Kidney epithelial cell (primary cell): ENCODE measurements around the gene SIRPB1. TPM values are rescaled to one million over a fixed set of nuclear protein-coding genes. Genes with fewer than 3 reads are reported as not detected.
"Not testable (repeated sequence)": the region's sequence is repeated elsewhere in the genome, so short reads cannot be mapped to it uniquely, and the experiment has no call there.

Experiments
- DNase-seq: peaks from one replicate; pipeline ENCODE4 v3.0.0-alpha.2; 2010; ENCODE audit warnings: low read depth
- H3K27me3 ChIP-seq: 2 replicates; pipeline ENCODE4 v1.6.0; 2011; ENCODE audit warnings: low read length; ENCODE audit not compliant: control insufficient read depth, insufficient read depth
- H3K36me3 ChIP-seq: 2 replicates; pipeline ENCODE4 v1.5.1; 2011; ENCODE audit warnings: low read length; ENCODE audit not compliant: control insufficient read depth, insufficient read depth
- H3K4me3 ChIP-seq: 2 replicates; pipeline ENCODE4 v1.5.1; 2011; ENCODE audit warnings: low read depth, mild to moderate bottlenecking, control low read depth, low read length
- CTCF ChIP-seq: IDR thresholded peaks from 2 replicates; pipeline ENCODE4 v1.5.1; 2011; ENCODE audit warnings: mild to moderate bottlenecking, moderate library complexity, low read length, control low read depth, inconsistent platforms; ENCODE audit not compliant: insufficient read depth, poor library complexity, severe bottlenecking
- total RNA-seq: library from RNA; depleted of rRNA; stranded (reverse); fragments of >200 nt; gene quantifications from 2 replicates; pipeline ENCODE4 v1.2.3, GENCODE V29; 2015

SIRPB1 gene
- total RNA-seq, 1 donor from 2014 or later, result 1.4 TPM

DNA sequence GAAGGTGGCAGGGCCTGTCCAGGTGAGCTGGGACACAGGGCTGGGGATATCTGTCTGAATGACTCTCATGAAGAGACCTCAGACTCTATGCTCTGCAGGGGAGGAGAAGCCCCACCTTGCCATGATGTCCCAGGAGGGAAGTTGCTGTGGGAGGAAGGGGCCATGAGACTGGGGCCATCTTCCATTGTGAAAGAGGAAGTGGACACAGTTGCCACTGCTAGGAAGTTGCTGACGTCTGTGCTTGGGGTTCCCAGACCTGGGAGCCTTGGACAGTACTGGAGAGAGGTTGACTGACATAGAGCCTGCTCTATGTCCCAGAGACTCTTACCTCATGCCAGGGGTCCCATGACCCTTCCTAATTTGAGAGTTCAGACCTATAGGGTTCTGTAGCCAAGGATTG is 24.5 kb downstream of the SIRPB1 start:
- Histone ChIP-seq H3K36me3 (no peaks in the 10 kb centered on the region), H3K27me3 (no peaks in the 10 kb centered on the region), H3K4me3 (no peak overlapping the region)
- no peak for TF ChIP-seq CTCF
- no peak for DNase-seq

GRCh38 chr20:1588533-1589460 is 31.0 kb downstream of the SIRPB1 start:
- no peak for DNase-seq
- no peak for TF ChIP-seq CTCF
- no peaks in the 10 kb centered on the region for H3K36me3 ChIP-seq
- H3K27me3 ChIP-seq, result no peaks in the 10 kb centered on the region
- H3K4me3 ChIP-seq, result no peak overlapping the region

- Histone ChIP-seq H3K27me3 (no peaks in the 10 kb centered on the region), H3K4me3 (no peak overlapping the region), H3K36me3 (no peaks in the 10 kb centered on the region)
- DNase-seq, result no peak
- no peak for TF ChIP-seq CTCF
These were observed 31.9 kb downstream of the SIRPB1 start for GRCh38 chr20:1587781-1588532.

DNA sequence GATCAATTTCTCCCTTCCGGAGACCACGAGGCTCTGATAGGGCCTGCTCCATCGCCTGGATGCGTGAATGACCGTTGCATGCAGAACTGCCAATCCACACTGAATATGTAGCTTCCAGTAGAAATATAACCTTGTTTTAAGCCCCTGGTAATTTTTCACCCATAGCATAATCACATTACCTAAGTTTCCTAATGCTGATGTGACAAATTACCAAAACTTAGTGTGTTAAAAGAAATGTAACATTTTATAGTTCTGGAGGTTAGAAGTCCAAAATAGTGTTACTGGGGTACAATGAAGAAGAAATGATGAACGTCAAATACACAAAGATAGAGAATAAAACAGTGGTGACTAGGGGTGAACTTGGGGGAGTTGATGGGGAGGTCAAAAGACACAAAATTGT is 40.3 kb downstream of the SIRPB1 start:
- no peak for TF ChIP-seq CTCF
- DNase-seq, result no peak
- Histone ChIP-seq H3K36me3 (no peaks in the 10 kb centered on the region), H3K27me3 (no peaks in the 10 kb centered on the region), H3K4me3 (no peak overlapping the region)

DNA sequence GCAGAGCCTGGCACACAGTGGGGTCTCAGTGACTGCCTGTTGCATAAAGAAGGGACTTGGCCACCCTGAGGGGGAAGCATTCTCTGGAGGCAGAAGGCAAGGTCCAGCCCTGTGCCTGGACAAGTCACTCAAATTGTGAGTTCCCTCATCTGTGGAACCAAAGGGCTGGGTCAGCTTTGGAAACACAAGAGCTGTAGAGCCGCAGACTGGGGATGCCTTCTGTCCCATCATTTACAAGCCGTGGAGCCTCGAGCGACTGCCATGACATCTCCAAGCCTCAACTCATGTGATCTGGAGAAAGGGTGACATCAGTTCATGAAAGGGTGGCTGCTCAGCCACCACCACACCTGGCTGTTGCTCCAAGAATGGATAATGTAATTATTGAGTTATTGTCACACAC is 41.9 kb downstream of the SIRPB1 start:
- H3K4me3 ChIP-seq, result no peak overlapping the region
- TF ChIP-seq CTCF, result no peak

GRCh38 chr20:1577313-1577712 is 42.5 kb downstream of the SIRPB1 start:
- not testable (repeated sequence) for DNase-seq, H3K4me3 ChIP-seq, H3K27me3 ChIP-seq, H3K36me3 ChIP-seq

More for the DNA sequence above, 41.9 kb downstream of the SIRPB1 start:
- Histone ChIP-seq H3K36me3 (no peaks in the 10 kb centered on the region), H3K27me3 (no peaks in the 10 kb centered on the region)
- no peak for DNase-seq
